ENCODE data around the gene LYST.
"Not testable (repeated sequence)": the region's sequence is repeated elsewhere in the genome, so short reads cannot be mapped to it uniquely, and the experiment has no call there.

The LYST gene

GRCh38 chr1:235625831-235626230 is 240.9 kb downstream of the LYST start:
- no peak overlapping the region for H3K9ac ChIP-seq (ENCODE audit: low read depth, low read length)
- H3K4me1 ChIP-seq (ENCODE audit: insufficient read depth, low read length): peaks cover 10% of the 10 kb centered on the region; the same call in 1 of the 2 replicates
- no peaks in the 10 kb centered on the region for H3K36me3 ChIP-seq (ENCODE audit: insufficient read depth, low read length)
- H3K9me3 ChIP-seq (ENCODE audit: control insufficient read depth, insufficient read depth, low read length): no peaks in the 10 kb centered on the region

GRCh38 chr1:235625340-235625739 is 241.4 kb downstream of the LYST start:
- Histone ChIP-seq H3K9me3 (ENCODE audit: control insufficient read depth, insufficient read depth, low read length) (no peaks in the 10 kb centered on the region), H3K36me3 (ENCODE audit: insufficient read depth, low read length) (no peaks in the 10 kb centered on the region), H3K9ac (ENCODE audit: low read depth, low read length) (no peak overlapping the region), H3K4me1 (ENCODE audit: insufficient read depth, low read length) (peaks cover 10% of the 10 kb centered on the region; the same call in 1 of the 2 replicates)

- Histone ChIP-seq H3K9ac (ENCODE audit: low read depth, low read length) (no peak overlapping the region), H3K4me1 (ENCODE audit: insufficient read depth, low read length) (peaks cover 10% of the 10 kb centered on the region; the same call in 1 of the 2 replicates), H3K36me3 (ENCODE audit: insufficient read depth, low read length) (no peaks in the 10 kb centered on the region), H3K9me3 (ENCODE audit: control insufficient read depth, insufficient read depth, low read length) (no peaks in the 10 kb centered on the region)
Measured at GRCh38 chr1:235624721-235625333, 241.9 kb downstream of the LYST start.

GRCh38 chr1:235622936-235623779 is 243.5 kb downstream of the LYST start:
- peaks cover 10% of the 10 kb centered on the region; the same call in 1 of the 2 replicates for H3K4me1 ChIP-seq (ENCODE audit: insufficient read depth, low read length)
- no peaks in the 10 kb centered on the region for H3K36me3 ChIP-seq (ENCODE audit: insufficient read depth, low read length)
- H3K9ac ChIP-seq (ENCODE audit: low read depth, low read length): no peak overlapping the region
- H3K9me3 ChIP-seq (ENCODE audit: control insufficient read depth, insufficient read depth, low read length): no peaks in the 10 kb centered on the region

- H3K9me3 ChIP-seq (ENCODE audit: control insufficient read depth, insufficient read depth, low read length); H3K36me3 ChIP-seq (ENCODE audit: insufficient read depth, low read length); H3K9ac ChIP-seq (ENCODE audit: low read depth, low read length); H3K4me1 ChIP-seq (ENCODE audit: insufficient read depth, low read length): not testable (repeated sequence)
Measured at GRCh38 chr1:235619149-235619548, 247.6 kb downstream of the LYST start.

GRCh38 chr1:235617808-235618207 is 248.9 kb downstream of the LYST start:
- no peak overlapping the region for H3K9ac ChIP-seq (ENCODE audit: low read depth, low read length)
- H3K4me1 ChIP-seq (ENCODE audit: insufficient read depth, low read length): no peaks in the 10 kb centered on the region
- H3K9me3 ChIP-seq (ENCODE audit: control insufficient read depth, insufficient read depth, low read length): no peaks in the 10 kb centered on the region
- no peaks in the 10 kb centered on the region for H3K36me3 ChIP-seq (ENCODE audit: insufficient read depth, low read length)

GRCh38 chr1:235617140-235617539 is 249.6 kb downstream of the LYST start:
- H3K9ac ChIP-seq (ENCODE audit: low read depth, low read length): no peak overlapping the region
- H3K36me3 ChIP-seq (ENCODE audit: insufficient read depth, low read length): no peaks in the 10 kb centered on the region
- no peaks in the 10 kb centered on the region for H3K4me1 ChIP-seq (ENCODE audit: insufficient read depth, low read length)
- no peaks in the 10 kb centered on the region for H3K9me3 ChIP-seq (ENCODE audit: control insufficient read depth, insufficient read depth, low read length)

GRCh38 chr1:235614442-235614954 is 252.2 kb downstream of the LYST start:
- Histone ChIP-seq H3K9ac (ENCODE audit: low read depth, low read length) (no peak overlapping the region), H3K9me3 (ENCODE audit: control insufficient read depth, insufficient read depth, low read length) (no peaks in the 10 kb centered on the region), H3K4me1 (ENCODE audit: insufficient read depth, low read length) (no peaks in the 10 kb centered on the region), H3K36me3 (ENCODE audit: insufficient read depth, low read length) (no peaks in the 10 kb centered on the region)

- Histone ChIP-seq H3K4me1 (ENCODE audit: insufficient read depth, low read length) (no peaks in the 10 kb centered on the region), H3K36me3 (ENCODE audit: insufficient read depth, low read length) (no peaks in the 10 kb centered on the region), H3K9me3 (ENCODE audit: control insufficient read depth, insufficient read depth, low read length) (no peaks in the 10 kb centered on the region), H3K9ac (ENCODE audit: low read depth, low read length) (no peak overlapping the region)
Measured at GRCh38 chr1:235613602-235614001, 253.1 kb downstream of the LYST start.

- no peaks in the 10 kb centered on the region for H3K4me1 ChIP-seq (ENCODE audit: insufficient read depth, low read length)
Measured at GRCh38 chr1:235612761-235613160, 253.9 kb downstream of the LYST start.

More at GRCh38 chr1:235612761-235613160, 253.9 kb downstream of the LYST start:
- H3K36me3 ChIP-seq (ENCODE audit: insufficient read depth, low read length): no peaks in the 10 kb centered on the region
- H3K9ac ChIP-seq (ENCODE audit: low read depth, low read length): no peak overlapping the region
- no peaks in the 10 kb centered on the region for H3K9me3 ChIP-seq (ENCODE audit: control insufficient read depth, insufficient read depth, low read length)

Data from ES-I3 (cell line).